ENCODE data around the gene TLK1. TPM values are rescaled to one million over a fixed set of nuclear protein-coding genes. Genes with fewer than 3 reads are reported as not detected.

Gene TLK1
- total RNA-seq, 1 donor from 2014 or later: 101 TPM

DNA sequence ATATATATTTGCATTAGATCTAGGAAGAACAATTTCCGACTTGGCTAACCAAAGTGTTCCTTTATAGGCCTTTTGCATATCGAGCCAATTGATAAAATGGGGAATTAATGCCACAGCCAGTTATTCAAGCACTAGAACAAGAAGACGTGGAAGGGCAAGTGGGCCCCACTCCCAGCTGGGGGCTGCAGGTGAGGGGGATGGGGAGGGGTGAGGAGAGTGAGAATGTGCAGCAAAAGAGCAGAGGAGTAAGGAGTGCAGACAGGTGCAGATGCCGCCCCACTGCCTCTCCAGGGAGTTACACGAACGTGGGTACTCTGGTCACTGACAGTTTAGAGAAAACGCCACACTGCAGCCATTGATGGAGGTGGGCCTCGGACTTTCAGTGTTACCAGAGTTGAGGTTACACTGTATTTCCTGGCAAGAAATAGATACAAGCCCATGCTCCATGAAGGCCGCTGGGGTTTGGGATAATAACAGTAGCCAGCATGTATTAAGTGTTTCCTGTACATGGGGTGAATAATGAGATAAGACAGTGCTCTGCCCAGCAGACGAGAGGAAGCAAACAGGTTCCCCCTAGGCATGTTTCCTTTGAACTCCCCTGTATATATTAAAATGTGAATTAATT lies 190.7 kb downstream of the TLK1 start:
- intact Hi-C loops (cut with micrococcal nuclease): loop anchor here (5.0 kb wide), 2 partner anchors 277 to 602 kb away; no protein-coding TSS in a partner anchor

DNA sequence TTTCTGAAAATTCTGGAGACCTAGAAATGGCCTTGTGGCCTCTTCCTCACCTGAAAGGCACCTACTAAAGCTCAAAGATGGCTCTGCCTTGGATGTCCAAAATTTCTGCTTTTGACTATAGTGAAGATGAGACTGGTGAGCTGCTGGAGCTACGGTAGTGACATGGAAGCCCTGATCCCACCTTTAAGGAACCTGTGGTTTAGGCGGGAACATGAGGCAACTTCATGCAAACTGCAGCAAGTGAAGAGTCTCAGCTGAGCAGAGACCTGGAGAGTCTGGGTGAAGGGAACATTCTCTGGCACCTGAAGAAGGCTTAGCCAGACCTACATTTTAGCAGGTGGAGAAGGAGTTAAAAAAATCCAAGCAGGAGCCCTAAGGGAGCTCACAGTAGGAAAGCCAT lies 191.7 kb downstream of the TLK1 start:
- intact Hi-C loops (cut with micrococcal nuclease): no loop called here

DNA sequence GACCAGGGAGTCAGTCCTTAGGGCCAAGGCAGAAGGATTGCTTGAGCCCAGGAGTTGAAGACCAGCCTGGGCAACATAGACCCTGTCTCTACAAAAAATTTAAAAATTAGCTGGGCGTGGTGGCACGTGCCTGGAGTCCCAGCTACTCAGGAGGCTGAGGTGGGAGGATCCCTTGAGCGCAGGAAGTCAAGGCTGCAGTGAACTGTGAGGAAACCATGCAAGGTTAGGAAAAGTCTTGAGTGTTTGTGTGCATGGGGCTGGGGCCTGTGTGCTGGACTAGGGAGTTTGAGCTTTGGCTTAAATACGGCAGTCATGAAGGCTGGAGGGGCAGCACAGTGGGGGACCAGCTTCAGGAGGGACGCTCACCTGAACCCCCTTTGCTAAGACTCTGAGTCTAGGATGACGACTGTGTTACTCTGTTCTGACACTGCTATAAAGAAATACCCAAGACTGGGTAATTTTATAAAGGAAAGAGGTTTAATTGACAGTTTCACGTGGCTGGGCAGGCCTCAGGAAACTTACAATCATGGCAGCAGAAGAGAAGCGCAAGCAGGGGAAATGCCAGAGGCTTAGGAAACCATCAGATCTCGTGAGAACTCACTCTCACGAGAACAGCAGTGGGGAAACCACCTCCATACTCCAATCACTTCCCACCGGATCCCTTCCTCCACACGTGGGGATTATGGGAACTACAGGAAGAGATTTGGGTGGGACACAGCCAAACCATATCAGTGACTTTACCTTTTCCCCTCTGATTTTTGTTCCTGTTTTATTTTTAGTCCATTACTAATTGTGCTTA lies 192.3 kb downstream of the TLK1 start:
- intact Hi-C loops (cut with micrococcal nuclease): no loop called here

DNA sequence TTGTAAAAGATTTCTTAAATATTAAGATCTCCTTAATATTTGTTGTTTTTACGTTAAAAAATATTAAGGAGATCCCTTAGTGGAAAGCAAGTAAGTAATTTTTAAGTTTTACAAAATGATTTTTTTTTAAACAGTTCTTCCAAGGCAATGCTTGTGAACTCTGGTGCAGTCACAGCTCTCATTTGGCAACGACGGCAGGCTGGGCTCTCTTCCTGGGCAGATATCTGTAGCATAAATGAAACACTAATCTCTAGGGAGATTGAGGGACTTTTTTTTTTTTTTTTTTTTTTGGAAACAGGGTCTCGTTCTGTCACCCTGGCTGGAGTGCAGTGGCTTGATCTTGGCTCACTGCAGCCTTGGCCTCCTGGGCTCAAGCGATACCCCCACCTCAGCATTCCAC lies 193.1 kb downstream of the TLK1 start:
- intact Hi-C loops (cut with micrococcal nuclease): no loop called here

DNA sequence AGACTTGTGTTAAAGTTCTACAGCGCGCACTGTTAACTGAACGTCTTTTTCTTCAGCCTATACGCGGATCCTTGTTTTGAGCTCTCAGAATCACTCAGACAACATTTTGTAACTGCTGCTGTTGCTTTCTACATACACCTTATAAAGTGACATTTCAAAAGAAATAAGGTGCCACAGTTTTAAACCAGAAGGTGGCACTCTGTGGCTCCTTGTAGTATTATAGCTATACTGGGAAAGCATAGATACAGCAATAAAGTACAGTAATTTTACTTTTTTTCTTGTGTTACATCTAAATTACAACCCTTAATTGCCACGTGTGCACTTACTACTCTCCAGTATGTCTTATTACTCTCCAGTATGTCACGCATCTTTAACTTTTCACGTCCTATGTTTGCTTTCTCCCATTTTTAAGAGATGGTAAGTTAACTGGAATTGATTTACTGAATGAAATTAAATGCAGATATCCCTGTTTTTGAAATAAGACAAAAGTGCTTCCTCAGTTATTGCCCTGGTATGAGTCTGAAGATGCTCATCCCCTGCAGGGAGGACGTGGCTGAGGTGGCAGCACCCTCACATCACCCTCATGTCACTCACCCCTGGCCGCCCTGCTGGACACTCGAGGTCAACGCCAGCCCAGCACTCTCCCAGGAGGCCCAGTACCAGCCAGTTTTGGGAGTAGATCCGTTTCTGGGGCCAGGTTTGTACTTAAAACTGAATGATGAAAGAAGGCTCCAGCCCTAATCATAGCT lies 193.9 kb downstream of the TLK1 start:
- intact Hi-C loops (cut with micrococcal nuclease): no loop called here

DNA sequence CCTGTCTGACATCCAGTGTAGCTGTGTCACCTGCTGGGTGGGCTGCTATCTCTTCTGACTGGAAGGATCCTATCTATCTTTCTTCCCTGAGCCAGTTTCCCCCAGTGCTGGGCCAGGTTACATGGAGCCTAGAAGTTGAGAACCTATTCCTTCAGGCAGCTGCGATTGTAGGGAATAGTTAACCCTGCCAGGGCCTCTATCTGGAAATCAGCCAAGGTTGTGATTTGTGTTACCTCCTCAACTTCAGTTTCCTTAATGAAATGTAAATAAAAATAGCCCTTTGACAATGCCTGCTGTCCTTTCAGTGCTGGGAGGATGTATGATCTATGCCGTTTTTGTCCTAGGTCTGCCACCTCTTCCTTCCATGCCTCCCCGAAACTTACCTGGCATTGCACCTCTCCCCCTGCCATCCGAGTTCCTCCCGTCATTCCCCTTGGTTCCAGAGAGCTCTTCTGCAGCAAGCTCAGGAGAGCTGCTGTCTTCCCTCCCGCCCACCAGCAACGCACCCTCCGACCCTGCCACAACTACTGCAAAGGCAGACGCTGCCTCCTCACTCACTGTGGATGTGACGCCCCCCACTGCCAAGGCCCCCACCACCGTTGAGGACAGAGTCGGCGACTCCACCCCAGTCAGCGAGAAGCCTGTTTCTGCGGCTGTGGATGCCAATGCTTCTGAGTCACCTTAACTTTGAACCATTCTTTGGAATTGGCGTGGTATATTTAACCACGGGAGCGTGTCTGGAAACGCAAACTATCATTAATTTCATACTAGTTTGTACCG lies 195.1 kb downstream of the TLK1 start:
- intact Hi-C loops (cut with micrococcal nuclease): no loop called here

DNA sequence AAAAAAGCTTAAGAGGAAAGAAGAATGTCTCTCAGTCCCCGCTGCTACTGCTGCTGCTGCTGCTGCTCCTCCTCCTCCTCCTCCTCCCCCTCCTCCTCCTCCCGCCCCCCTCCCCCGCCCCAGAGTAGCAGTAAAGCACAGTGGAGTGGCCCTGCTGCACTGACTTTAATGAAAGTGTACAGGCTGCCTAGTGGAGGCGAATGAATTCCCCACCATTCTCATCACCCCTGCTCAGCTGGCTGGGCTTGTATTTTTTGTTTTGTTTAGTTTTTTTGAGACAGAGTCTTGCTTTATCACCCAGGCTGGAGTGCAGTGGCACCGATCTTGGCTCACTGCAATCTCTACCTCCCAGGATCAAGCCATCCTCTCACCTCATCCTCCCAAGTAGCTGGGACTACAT lies 197.3 kb downstream of the TLK1 start:
- intact Hi-C loops (cut with micrococcal nuclease): no loop called here

DNA sequence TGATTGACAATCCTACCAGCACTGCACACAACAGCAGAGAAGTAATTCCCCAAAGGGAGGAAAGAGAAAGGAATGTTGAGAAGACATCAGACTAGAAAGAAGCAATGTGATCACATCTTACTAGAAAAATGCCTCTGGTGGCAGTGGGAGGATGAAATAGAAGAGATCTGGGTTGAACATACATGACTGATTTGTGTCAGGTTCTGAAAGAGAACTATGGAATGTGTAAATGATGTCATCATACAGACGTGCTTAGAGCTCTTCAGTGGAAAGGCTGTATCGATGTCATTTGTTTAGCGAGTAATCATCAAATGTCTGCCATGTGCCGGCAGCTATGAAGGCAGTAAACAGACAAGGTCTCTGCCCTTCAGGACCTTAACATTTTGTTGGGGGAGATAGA lies 206.8 kb downstream of the TLK1 start:
- intact Hi-C loops (cut with micrococcal nuclease): no loop called here

DNA sequence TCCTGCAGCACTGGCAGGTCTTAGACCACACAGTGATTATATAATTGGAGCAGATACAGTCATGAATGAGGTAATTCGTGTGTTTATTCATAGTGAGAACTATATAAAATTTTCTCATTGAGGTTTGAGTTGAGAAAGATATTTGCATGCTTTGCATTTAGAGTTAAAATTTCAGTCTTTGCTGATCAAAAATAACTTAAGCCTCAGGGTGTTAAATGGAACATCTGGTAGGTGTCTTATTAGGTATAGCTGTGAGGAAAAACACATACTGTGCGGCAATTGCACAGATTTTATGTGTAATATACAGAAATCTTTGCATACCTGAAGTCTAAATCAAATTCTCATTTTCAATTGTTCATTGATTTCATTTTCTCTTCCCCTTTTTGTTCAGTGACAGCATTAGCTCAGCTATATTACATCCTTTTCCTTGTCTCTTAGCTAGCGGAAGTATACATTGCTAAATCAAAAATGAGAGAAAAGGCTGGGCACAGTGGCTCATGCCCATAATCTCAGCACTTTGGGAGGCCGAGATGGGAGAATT lies 210.4 kb downstream of the TLK1 start:
- intact Hi-C loops (cut with micrococcal nuclease): no loop called here

DNA sequence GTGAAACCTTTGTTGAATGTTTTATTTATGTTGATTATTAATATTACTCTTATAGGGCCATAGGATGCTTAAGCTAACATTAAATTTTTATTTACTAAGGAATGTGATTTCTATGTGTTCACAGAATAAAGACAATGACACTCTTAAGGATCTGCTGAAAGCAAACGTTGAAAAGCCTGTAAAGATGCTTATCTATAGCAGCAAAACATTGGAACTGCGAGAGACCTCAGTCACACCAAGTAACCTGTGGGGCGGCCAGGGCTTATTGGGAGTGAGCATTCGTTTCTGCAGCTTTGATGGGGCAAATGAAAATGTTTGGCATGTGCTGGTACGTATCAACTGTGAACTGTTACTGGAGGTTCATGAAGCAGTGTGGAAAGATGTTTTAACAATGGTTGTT lies 211.3 kb downstream of the TLK1 start:
- intact Hi-C loops (cut with micrococcal nuclease): no loop called here

DNA sequence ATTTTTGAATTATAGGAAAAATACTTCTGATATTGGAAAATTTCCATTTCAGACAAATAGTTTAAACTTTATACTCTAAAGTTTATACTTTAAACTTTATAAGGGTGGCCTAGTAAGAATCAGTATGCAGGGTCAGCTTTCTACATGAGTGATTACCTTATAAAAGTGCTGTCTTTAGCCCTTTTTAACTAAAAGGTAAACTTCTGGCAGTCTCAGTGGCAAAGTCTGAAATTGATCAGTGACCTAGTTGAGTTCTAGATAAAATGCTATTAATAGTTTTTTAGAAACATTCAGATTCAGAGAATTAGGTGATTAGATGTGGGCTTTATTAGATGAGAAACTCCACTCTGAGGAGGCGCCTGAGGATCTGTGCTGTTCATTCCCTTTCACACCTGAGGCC lies 216.1 kb downstream of the TLK1 start:
- intact Hi-C loops (cut with micrococcal nuclease): no loop called here

DNA sequence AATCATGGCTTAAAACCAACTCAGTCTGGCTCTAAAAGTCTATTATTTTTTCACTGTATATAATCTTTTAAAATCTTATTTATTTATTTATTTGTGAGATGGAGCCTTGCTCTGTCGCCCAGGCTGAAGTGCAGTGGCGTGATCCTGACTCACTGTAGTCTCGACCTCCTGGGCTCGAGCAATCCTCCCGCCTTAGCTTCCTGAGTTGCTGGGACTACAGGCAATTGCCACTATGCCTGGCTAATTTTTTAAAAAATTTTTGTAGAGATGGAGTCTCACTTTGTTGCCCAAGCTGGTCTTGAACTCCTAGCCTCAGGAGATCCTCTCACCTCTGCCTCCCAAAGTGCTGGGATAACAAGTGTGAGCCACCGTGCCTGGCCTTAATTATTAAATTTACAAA lies 217.1 kb downstream of the TLK1 start:
- intact Hi-C loops (cut with micrococcal nuclease): no loop called here

DNA sequence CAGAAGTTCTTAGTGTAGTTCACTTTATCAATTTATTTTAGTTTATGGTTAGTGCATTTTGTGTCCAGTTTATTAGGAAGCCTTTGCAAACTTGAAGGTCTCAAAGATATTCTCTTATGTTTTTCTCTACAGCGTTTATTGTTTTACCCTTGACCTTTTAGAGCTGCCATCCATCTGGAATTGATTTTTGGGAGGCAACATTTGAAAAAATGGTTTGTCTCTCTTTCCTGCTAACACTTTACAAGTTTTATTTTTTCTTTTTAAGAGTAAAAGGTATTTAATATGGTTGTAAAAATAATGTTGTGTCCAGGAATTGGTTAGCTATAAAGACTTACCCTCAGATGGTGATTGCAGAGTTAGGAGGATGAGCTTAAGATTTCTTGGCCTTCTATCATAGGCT lies 217.7 kb downstream of the TLK1 start:
- intact Hi-C loops (cut with micrococcal nuclease): no loop called here

DNA sequence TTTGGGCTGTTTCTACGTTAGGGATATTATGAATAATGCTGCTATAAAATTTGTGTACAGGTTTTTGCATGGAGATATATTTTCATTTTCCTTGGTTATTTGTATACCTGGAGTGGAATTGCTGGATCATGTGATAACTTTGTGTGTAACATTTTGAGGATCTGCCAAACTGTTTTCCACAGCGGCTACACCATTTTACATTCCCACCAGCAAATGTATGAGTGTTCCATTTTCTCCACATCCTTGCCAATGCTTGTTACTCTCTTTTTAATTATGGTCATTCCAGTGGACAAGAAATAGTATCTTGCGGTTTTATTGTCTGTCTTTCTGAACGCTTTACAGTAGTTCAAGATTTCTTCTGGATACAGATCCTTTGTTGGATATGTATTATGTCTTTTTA lies 218.1 kb downstream of the TLK1 start:
- intact Hi-C loops (cut with micrococcal nuclease): no loop called here

Other genes starting within 250 kb of the TLK1 start
- gene GORASP2, start 231.6 kb downstream of the TLK1 start, total RNA-seq: 78.8 and 85.7 TPM in 2 replicates